ENCODE results near the gene PHAF1.

The PHAF1 gene

GRCh38 chr16:67166598-67167168 is 56.9 kb downstream of the PHAF1 start:
- TF ChIP-seq GATA1 (IDR thresholded peaks at IDR 0.05; ENCODE audit: low read depth, low read length): no peak
- no peak for TF ChIP-seq POLR2A (IDR thresholded peaks at IDR 0.05; ENCODE audit: low read length)
- DNase-seq: no peak

GRCh38 chr16:67167588-67167987 is 57.8 kb downstream of the PHAF1 start:
- TF ChIP-seq POLR2A (IDR thresholded peaks at IDR 0.05; ENCODE audit: low read length): no peak
- TF ChIP-seq GATA1 (IDR thresholded peaks at IDR 0.05; ENCODE audit: low read depth, low read length): no peak
- no peak for DNase-seq

DNA sequence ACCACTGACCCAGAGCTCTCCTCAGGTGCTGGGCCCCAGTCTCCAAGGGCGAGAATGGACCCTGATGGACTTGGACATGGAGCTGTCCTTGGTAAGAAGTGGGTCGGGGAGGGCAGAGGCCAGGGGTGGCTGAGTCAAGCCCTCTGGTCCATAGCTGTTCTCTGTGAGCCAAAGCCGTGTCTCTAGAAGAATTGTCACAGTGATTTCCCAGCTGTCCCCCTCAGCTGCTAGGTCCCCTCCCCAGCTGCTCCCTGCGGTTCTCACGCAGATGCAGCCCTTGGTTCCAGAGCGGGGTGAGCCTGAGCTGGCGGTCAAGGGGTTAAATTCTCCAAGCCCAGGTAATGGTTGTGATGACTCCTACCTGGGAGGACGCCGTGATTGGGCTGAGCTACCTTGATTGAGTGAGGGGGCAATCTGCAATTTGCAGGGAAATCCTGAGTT is 59.3 kb downstream of the PHAF1 start:
- no peak for TF ChIP-seq POLR2A (IDR thresholded peaks at IDR 0.05; ENCODE audit: low read length)
- no peak for TF ChIP-seq GATA1 (IDR thresholded peaks at IDR 0.05; ENCODE audit: low read depth, low read length)
- DNase-seq: no peak

- DNase-seq: peak; percentile 38 to 63
- no peak for TF ChIP-seq GATA1 (IDR thresholded peaks at IDR 0.05; ENCODE audit: low read depth, low read length)
- no peak for TF ChIP-seq POLR2A (IDR thresholded peaks at IDR 0.05; ENCODE audit: low read length)
These were observed 60.0 kb downstream of the PHAF1 start for GRCh38 chr16:67169642-67170167.

- peak; percentile 55 to 79 for DNase-seq
- TF ChIP-seq POLR2A (IDR thresholded peaks at IDR 0.05; ENCODE audit: low read length) (no peak), GATA1 (IDR thresholded peaks at IDR 0.05; ENCODE audit: low read depth, low read length) (no peak)
These were observed 60.6 kb downstream of the PHAF1 start, which contains the start of gene NOL3 for GRCh38 chr16:67170168-67170948. NOL3 (plus strand) TSS chr16:67170538.

DNA sequence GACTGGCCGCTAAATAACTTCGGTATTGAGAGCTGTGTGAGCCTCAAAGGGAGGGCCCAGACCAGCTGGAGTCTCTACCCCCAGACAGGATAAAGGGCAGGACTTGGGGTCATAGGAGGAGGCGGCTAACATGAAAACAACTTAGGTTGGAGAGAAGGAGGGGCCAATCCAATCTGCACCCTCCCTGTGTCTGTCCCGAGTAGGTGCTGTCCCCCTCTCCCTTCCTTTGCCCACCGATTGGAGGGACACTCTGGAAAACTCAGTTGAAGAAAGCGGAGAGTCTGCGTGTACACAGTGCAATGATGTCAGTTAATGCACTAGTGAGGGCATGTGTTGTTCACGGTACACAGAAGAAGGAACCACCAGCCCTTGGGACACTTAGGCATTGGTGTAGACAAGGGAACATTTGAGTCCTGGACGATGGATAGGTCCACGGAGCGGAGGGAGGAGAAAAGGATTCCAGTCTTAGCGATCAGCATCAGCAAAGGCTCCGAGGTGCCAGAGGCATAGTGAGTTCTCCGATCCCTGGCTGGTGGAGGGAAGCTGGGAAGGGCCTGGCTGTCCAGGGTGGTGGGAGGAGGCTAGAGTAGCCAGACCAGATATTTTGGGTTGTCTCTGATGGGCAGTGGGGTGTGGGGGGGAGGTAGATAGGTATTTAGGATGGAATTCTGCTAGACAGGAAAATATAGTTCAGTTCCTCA is 61.4 kb downstream of the PHAF1 start:
- TF ChIP-seq GATA1 (IDR thresholded peaks at IDR 0.05; ENCODE audit: low read depth, low read length) (no peak), POLR2A (IDR thresholded peaks at IDR 0.05; ENCODE audit: low read length) (no peak)
- DNase-seq: no peak

DNA sequence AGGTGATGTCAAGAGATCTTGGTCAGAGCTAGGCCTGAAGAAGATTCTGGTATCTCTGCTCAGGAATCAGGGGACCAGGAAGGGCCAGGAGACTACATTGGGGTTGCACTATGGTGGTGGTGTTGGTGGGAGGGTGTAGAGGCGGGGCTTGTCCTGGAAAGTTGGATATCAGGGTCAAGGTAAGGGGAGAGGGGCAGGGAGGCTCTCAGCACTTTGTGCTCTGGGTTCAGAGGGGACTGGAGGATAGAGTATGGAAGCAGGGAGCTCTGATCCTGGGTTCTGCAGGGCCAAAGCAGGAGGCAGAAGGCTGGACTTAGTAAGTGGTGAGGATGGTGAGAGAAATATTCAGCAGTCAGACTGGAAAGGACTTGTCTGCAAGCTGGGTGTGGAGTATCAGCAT is 63.6 kb downstream of the PHAF1 start:
- no peak for DNase-seq
- TF ChIP-seq GATA1 (IDR thresholded peaks at IDR 0.05; ENCODE audit: low read depth, low read length) (no peak), POLR2A (IDR thresholded peaks at IDR 0.05; ENCODE audit: low read length) (no peak)

- DNase-seq: peak; percentile 57 to 61
- TF ChIP-seq POLR2A (IDR thresholded peaks at IDR 0.05; ENCODE audit: low read length) (peak; percentile 42), GATA1 (IDR thresholded peaks at IDR 0.05; ENCODE audit: low read depth, low read length) (no peak)
These were observed 64.3 kb downstream of the PHAF1 start for GRCh38 chr16:67173808-67174705.

- no peak for TF ChIP-seq POLR2A (IDR thresholded peaks at IDR 0.05; ENCODE audit: low read length)
- no peak for TF ChIP-seq GATA1 (IDR thresholded peaks at IDR 0.05; ENCODE audit: low read depth, low read length)
- DNase-seq: no peak
These were observed 65.0 kb downstream of the PHAF1 start for GRCh38 chr16:67174706-67175231.

DNA sequence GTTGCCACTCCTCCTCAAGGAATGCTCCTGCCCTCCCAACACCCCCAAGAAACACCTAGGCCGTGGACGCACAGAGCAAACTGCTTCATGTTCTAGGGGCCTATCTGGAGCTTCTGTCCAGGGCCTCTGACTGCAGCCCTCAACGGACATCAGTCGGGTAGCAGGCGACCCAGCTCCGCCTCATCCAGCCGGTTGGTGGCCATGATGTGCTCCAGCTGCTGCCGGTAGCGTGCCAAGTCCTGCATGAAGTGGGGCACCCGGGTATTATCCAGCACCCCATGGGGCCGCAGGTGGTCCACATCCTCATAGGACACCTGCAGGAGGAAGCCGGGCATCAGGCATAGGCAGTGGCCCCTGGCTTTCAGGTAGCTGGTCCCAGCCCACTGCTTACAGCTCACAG is 66.9 kb downstream of the PHAF1 start:
- TF ChIP-seq POLR2A (IDR thresholded peaks at IDR 0.05; ENCODE audit: low read length) (no peak), GATA1 (IDR thresholded peaks at IDR 0.05; ENCODE audit: low read depth, low read length) (no peak)
- no peak for DNase-seq

GRCh38 chr16:67177743-67178699 is 68.3 kb downstream of the PHAF1 start:
- TF ChIP-seq POLR2A (IDR thresholded peaks at IDR 0.05; ENCODE audit: low read length): no peak
- TF ChIP-seq GATA1 (IDR thresholded peaks at IDR 0.05; ENCODE audit: low read depth, low read length): no peak
- peak; percentile 43 to 54 for DNase-seq
